Limb (tissue), 2 donors: Measurements from ENCODE around the gene SORBS1.

Experiments
- DNase-seq, 2 donors: peaks; one replicate each; pipeline ENCODE4 v3.0.0-alpha.2; 2016; ENCODE audit errors: extremely low spot score in 2 of 2

SORBS1 gene

GRCh38 chr10:95295031-95295755, 266.0 kb downstream of the SORBS1 start:
- DNase-seq = peak; percentile 12 to 65

GRCh38 chr10:95293631-95294030, 267.5 kb downstream of the SORBS1 start:
- no peak for DNase-seq

- DNase-seq = no peak
These were observed 269.7 kb downstream of the SORBS1 start for GRCh38 chr10:95291365-95292039.

- peak in 1 of 2 donors; percentile 73 for DNase-seq
These were observed 270.5 kb downstream of the SORBS1 start, which contains the start of gene PDLIM1 for GRCh38 chr10:95290461-95291364. PDLIM1 (minus strand) TSS chr10:95291003; CDS start chr10:95290915, 88 bp downstream.

GRCh38 chr10:95289921-95290421, 271.2 kb downstream of the SORBS1 start:
- no peak for DNase-seq

- DNase-seq = no peak
These were observed 271.9 kb downstream of the SORBS1 start for GRCh38 chr10:95289003-95289920.

GRCh38 chr10:95288303-95288702, 272.9 kb downstream of the SORBS1 start:
- no peak for DNase-seq

- DNase-seq = no peak
These were observed 273.9 kb downstream of the SORBS1 start for GRCh38 chr10:95287281-95287680.

GRCh38 chr10:95286707-95287106, 274.5 kb downstream of the SORBS1 start:
- DNase-seq = no peak

GRCh38 chr10:95285556-95285955, 275.6 kb downstream of the SORBS1 start:
- no peak for DNase-seq

- no peak for DNase-seq
These were observed 276.4 kb downstream of the SORBS1 start for GRCh38 chr10:95284807-95285206.

GRCh38 chr10:95282107-95282506, 279.1 kb downstream of the SORBS1 start:
- DNase-seq = no peak

- no peak for DNase-seq
These were observed 280.0 kb downstream of the SORBS1 start for GRCh38 chr10:95281206-95281605.

GRCh38 chr10:95280637-95281036, 280.5 kb downstream of the SORBS1 start:
- no peak for DNase-seq

GRCh38 chr10:95279042-95279820, 281.9 kb downstream of the SORBS1 start:
- no peak for DNase-seq

GRCh38 chr10:95278061-95278988, 282.8 kb downstream of the SORBS1 start:
- DNase-seq = no peak

- no peak for DNase-seq
These were observed 283.6 kb downstream of the SORBS1 start for GRCh38 chr10:95277614-95278013.

- DNase-seq = no peak
These were observed 284.0 kb downstream of the SORBS1 start for GRCh38 chr10:95277201-95277570.
